NCI-H2227 treated with DMSO at 0.1 percent for 48 hours (cell line): ENCODE data around the gene CRIP1.
A peak's percentile ranks its signal among the peaks of the same experiment; 100 is the strongest.

Experiments
- DNase-seq: peaks from one replicate; lab custom pipeline; 2025; lab: John Stamatoyannopoulos, UW

The CRIP1 gene

GRCh38 chr14:105505101-105505500, 18.4 kb downstream of the CRIP1 start:
- no peak for DNase-seq

GRCh38 chr14:105507247-105507646, 20.6 kb downstream of the CRIP1 start:
- no peak for DNase-seq

DNA sequence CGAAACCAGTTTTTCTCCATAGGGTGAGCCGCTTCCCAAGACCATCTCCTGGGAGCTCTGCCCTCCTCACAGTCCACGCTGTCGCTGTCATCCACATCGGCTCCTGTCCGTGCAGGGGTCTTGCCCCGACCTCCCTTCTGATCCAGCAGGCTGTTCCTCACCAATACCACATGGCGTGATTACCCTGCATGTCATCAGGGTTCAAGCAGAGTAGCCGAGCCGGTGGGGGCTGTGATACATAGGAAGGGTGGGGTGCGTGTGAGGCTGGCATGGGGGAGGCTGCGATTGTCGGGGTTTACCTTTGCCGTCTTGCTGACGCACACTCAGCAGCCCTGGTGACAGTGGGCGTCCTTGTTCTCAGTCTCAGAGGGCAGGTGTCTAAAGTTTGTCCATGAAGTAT, 21.4 kb downstream of the CRIP1 start:
- DNase-seq = no peak

DNA sequence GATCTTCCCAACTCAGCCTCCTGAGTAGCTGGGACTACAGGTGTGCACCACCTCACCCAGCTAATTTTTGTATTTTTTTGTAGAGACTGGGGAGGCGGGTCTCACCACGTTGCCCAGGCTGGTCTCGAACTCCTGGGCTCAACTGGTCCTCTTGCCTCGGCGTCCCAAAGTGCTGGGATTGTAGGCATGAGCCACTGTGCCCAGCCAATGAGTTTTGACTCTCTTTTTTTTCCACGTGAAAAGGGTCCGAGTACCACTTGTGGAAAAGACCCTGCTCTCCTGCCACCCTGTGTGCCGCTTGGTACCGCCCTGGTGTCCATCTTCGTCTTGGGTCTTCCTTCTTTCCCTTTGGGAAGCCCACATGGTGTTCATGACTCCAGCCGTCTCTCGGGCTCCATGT, 21.9 kb downstream of the CRIP1 start:
- no peak for DNase-seq

GRCh38 chr14:105517096-105517495, 30.4 kb downstream of the CRIP1 start:
- DNase-seq = no peak

- DNase-seq = no peak
Observed at GRCh38 chr14:105519946-105520698, 33.4 kb downstream of the CRIP1 start.

DNA sequence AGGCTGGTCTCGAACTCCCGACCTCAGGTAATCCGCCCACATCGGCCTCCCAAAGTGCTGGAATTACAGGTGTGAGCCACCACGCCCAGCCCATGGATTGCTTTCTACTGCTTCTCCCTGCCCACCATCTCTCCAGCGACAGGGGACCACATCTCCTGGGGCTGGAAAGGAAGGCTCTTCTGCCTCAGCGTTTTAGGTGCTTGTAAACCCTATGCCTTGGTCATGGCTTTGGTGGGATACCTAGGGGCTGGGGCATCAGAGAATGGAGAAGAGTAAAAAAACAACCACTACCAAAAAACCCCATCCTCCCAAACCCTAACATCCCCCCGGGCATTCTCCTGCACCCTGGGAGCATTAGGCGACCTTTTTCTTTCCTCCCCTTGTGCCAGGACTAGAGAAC, 38.6 kb downstream of the CRIP1 start:
- DNase-seq = no peak

- peak; percentile 26 for DNase-seq
Observed at GRCh38 chr14:105525861-105526775, 39.4 kb downstream of the CRIP1 start, which contains the start of gene TMEM121. Gene TMEM121 (plus strand): TSS chr14:105526583. CDS start chr14:105528835, 2,252 bp downstream.

DNA sequence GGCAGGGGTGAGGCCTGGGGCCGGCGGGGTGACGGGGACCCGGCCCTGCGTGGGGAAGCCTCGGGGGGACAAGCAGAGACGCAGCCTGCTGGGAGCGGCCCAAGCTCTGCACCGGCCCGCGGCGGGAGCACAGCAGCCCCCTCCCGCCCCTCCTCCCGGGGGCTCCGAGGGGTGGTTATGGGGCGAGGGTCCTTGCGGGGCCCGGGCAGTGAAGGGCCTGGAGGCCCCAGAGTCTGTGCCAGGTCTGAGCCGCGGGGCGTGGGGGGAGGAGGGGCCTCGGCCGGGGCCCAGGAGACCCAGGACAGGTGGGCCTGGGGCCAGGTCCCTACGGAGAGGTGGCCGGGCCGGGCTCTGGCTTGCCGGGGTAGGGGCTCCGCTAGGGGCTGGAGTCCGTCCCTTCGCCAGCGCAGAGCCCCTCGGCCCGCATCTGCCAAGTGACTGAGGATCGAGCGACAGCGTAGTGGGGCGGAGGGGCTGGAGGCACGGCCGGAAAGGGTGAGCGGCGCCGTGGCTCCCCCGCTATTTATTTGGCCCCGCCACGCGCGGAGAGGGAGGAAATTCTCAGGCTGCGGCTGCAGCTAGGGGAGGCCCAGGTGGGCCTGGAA, 40.2 kb downstream of the CRIP1 start:
- DNase-seq = no peak

GRCh38 chr14:105527381-105527825, 40.7 kb downstream of the CRIP1 start:
- no peak for DNase-seq

GRCh38 chr14:105527826-105528585, 41.3 kb downstream of the CRIP1 start:
- peak; percentile 38 for DNase-seq

DNA sequence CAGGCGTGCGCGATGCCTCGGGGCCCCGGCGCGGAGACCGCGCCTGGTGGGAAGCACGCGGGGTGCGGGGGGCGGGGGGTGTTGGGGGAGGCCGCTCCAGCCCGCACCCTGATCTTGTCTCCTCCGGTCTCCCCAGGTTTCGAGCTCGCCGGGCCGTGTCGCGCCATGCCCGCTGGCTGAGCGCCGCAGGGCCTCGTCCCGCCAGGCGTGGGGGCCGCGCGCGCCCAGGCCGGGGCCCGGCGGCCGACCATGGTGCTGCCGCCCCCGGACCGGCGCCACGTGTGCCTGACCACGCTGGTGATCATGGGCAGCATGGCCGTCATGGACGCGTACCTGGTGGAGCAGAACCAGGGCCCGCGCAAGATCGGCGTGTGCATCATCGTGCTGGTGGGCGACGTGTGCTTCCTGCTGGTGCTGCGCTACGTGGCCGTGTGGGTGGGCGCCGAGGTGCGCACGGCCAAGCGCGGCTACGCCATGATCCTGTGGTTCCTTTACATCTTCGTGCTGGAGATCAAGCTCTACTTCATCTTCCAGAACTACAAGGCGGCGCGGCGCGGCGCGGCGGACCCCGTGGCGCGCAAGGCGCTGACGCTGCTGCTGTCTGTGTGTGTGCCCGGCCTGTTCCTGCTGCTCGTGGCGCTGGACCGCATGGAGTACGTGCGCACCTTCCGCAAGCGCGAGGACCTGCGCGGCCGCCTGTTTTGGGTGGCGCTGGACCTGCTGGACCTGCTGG, 42.1 kb downstream of the CRIP1 start:
- no peak for DNase-seq

DNA sequence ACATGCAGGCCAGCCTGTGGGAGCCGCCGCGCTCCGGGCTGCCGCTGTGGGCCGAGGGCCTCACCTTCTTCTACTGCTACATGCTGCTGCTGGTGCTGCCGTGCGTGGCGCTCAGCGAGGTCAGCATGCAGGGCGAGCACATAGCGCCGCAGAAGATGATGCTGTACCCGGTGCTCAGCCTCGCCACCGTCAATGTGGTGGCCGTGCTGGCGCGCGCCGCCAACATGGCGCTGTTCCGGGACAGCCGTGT, 42.6 kb downstream of the CRIP1 start:
- DNase-seq = no peak

DNA sequence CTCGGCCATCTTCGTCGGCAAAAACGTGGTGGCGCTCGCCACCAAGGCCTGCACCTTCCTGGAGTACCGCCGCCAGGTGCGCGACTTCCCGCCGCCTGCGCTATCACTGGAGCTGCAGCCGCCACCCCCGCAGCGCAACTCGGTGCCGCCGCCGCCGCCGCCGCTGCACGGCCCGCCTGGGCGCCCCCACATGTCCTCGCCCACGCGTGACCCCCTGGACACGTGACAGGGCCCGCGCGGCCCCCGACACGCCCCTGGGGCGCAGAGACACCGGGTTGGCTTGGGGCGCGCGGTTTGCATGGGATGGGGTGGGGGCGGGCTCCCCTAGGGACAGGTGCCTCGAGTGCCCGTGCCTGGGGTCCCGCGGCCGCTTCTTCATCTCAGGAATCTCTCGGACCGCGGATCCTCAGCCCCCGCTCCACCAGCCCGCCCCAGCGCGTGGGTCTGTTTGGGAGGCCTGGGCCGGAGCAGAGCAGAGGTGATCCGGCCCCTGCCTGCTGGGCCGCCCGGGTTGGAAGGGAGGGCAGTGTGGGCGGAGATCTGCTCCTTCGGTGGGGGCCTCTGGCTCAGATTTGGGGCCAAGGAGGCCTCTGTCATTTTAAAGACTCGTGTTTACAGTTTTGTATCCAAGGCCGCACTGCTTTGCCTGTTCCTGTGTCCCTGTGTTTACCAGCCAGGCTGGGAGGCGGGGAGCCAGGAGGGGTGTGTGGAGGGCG, 43.0 kb downstream of the CRIP1 start:
- DNase-seq = no peak

GRCh38 chr14:105530285-105531087, 43.8 kb downstream of the CRIP1 start:
- DNase-seq = no peak

DNA sequence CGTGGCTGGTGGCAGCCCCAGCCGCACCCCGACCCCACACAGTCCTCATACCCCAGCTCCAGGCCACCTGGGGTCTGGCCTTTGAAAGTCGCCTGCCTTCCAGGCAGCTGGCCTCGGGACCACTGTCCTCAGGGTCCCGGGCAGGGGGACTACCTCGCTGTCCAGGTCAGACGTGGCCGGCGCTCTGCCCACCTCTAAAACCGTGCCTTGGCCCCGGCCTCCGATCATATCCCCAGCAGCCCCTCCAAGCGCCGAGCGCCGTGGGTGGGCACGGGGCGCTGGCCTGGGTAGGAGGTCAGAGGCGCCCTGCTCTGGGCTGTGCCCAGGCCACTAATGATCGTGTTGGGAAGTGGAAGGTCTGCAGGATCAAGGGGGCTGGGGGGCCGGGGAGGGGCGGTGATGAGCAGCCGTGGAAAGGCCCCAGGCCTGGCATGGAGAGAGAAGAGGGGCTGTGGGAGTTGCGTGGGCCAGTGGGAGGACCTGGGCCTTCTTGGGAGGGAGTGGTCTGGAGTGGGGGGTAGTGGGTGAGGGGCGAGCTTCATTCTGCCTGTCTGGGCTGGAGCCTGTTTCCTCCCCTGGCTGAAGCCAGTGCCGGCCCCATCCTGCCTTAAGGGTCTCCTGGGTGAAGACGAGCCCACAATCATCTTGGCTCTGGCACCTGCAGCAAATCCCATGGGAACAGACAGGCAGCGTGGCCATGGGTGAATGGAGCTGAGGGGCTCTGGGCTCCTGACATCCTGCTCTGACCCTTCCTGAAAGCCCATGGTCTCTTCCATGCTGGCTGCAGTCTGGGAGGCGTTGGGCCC, 44.6 kb downstream of the CRIP1 start:
- DNase-seq = no peak

- DNase-seq = no peak
Observed at GRCh38 chr14:105531894-105532623, 45.4 kb downstream of the CRIP1 start.

DNA sequence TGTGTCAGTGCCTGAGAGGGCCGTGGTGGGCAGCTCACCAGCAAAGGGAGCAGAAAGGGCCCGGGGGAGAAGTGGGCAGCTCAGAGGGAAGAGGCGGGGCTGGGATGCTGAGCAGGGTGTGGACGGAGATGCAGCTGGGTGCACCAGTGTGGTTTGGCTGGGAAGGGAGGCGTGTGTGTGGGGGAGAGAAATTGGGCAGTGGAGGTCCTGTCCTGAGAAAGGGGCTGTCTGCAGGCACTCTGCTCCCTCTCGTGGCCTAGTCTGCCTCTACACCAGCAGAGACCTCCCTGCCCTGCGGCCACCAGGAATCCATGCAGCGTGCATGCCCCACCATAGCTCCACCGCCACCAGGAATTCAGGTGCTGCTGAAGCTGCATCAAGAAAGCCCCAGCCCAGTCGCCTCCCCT, 46.1 kb downstream of the CRIP1 start:
- no peak for DNase-seq
